A549 (cell line): ENCODE measurements around the gene SGTA. TPM values are rescaled to one million over a fixed set of nuclear protein-coding genes. Genes with fewer than 3 reads are reported as not detected.

Experiments
- ATAC-seq, 2 experiments: fragments of 200-7000 bp in 1 of 2; fragments of >200 bp in 1 of 2; cut with Nextera tagmentation in 1 of 2; cut with Tn5 transposase in 1 of 2; 3 replicates each; pipeline versions ENCODE4 v1.8.0 to v1.9.1; 2018 to 2020; ENCODE audit warnings: mild to moderate bottlenecking in 1 of 2, moderate library complexity in 1 of 2
- CTCF ChIA-PET: fragments of 300-600 bp; sonication (Branson Sonifier 250); formaldehyde crosslinking; extraction: SDS; loops from one replicate; lab custom pipeline; 2021; ENCODE audit warnings: antibody characterized with exemption, inconsistent platforms; lab: Yijun Ruan, JAX
- POLR2A ChIA-PET: fragments of 350-600 bp; formaldehyde crosslinking; extraction: SDS; loops from one replicate; lab custom pipeline; 2021; ENCODE audit warnings: antibody characterized with exemption, inconsistent platforms; lab: Yijun Ruan, JAX
- DNase-seq, 2 experiments: peaks; one replicate each; pipeline versions ENCODE4 v3.0.0 to v3.0.0-alpha.2; 2011 to 2016; ENCODE audit warnings: low read depth in 1 of 2, low spot score in 1 of 2
- FAIRE-seq: peaks from 2 replicates; lab custom pipeline; 2011; peaks lifted over from hg19 to GRCh38; lab: Jason Lieb, UNC
- H3K27ac ChIP-seq, 2 experiments: fragments of >200 bp; sonication (Bioruptor Twin); formaldehyde crosslinking; 3 replicates each; pipeline ENCODE4 v1.5.1; 2016 to 2017
- H3K4me1 ChIP-seq: fragments of >200 bp; sonication (Bioruptor Twin); formaldehyde crosslinking; 3 replicates; pipeline ENCODE4 v1.6.1; 2016
- H3K4me2 ChIP-seq: fragments of >200 bp; sonication (Bioruptor Twin); formaldehyde crosslinking; 3 replicates; pipeline ENCODE4 v1.6.1; 2016
- H3K4me3 ChIP-seq: fragments of >200 bp; sonication (Bioruptor Twin); formaldehyde crosslinking; 3 replicates; pipeline ENCODE4 v1.5.1; 2016
- H3K9me3 ChIP-seq: fragments of >200 bp; sonication (Bioruptor Twin); formaldehyde crosslinking; 3 replicates; pipeline ENCODE4 v1.6.1; 2016
- CHD4 ChIP-seq: fragments of 200-600 bp; sonication (generic); IDR thresholded peaks from 2 replicates; pipeline ENCODE4 v1.6.1; 2016; ENCODE audit warnings: antibody characterized with exemption, mild to moderate bottlenecking, borderline replicate concordance
- EP300 ChIP-seq, 2 experiments: fragments of >200 bp; sonication (Bioruptor Twin); formaldehyde crosslinking; IDR thresholded peaks; 2 replicates in 1 of 2; 3 replicates in 1 of 2; pipeline ENCODE4 v1.6.1; 2016 to 2017
- FOSB ChIP-seq: fragments of 250-450 bp; sonication (Bioruptor Pico); IDR thresholded peaks from 2 replicates; pipeline ENCODE4 v1.5.0; 2020; ENCODE audit warnings: mild to moderate bottlenecking, moderate library complexity
- FOSL2 ChIP-seq, 2 experiments: fragments of 450-650 bp in 1 of 2; fragments of >200 bp in 1 of 2; sonication (Bioruptor Twin) in 1 of 2; formaldehyde crosslinking; IDR thresholded peaks; 2 replicates each; pipeline versions ENCODE4 v1.5.0 to v1.6.1; 2016 to 2020; ENCODE audit warnings: mild to moderate bottlenecking in 1 of 2, moderate library complexity in 1 of 2
- HEYL ChIP-seq: fragments of 250-450 bp; sonication (Bioruptor Pico); IDR thresholded peaks from 2 replicates; pipeline ENCODE4 v1.8.0; 2021; ENCODE audit warnings: mild to moderate bottlenecking, moderate library complexity
- HOXA7 ChIP-seq: fragments of 250-450 bp; sonication (Bioruptor Pico); IDR thresholded peaks from 2 replicates; pipeline ENCODE4 v1.5.0; 2020; ENCODE audit warnings: mild to moderate bottlenecking, moderate library complexity
- JUN ChIP-seq, 2 experiments: fragments of >200 bp; sonication (Bioruptor Twin); formaldehyde crosslinking; IDR thresholded peaks; 2 replicates in 1 of 2; 3 replicates in 1 of 2; pipeline ENCODE4 v1.6.1; 2016 to 2017
- JUNB ChIP-seq: fragments of >200 bp; sonication (Bioruptor Twin); formaldehyde crosslinking; IDR thresholded peaks from 2 replicates; pipeline ENCODE4 v1.6.1; 2016
- MAFK ChIP-seq: fragments of 450-650 bp; IDR thresholded peaks from 2 replicates; pipeline ENCODE4 v1.6.1; 2014; ENCODE audit not compliant: partially characterized antibody
- NFE2L2 ChIP-seq: fragments of 150-350 bp; conservative IDR thresholded peaks from 2 replicates; pipeline ENCODE4 v1.6.1; 2014; ENCODE audit warnings: low read length
- NPAS2 ChIP-seq: fragments of 250-450 bp; sonication (Bioruptor Pico); IDR thresholded peaks from 2 replicates; pipeline ENCODE4 v1.8.0; 2022; ENCODE audit warnings: mild to moderate bottlenecking, moderate library complexity, borderline replicate concordance
- NR3C1 ChIP-seq: fragments of >200 bp; sonication (Bioruptor Twin); formaldehyde crosslinking; IDR thresholded peaks from 3 replicates; pipeline ENCODE4 v1.6.1; 2017
- PBX3 ChIP-seq: IDR thresholded peaks from 2 replicates; pipeline ENCODE4 v1.6.1; 2012
- RFX5 ChIP-seq: fragments of 450-650 bp; IDR thresholded peaks from 2 replicates; pipeline ENCODE4 v1.7.1; 2014; ENCODE audit warnings: antibody characterized with exemption, mild to moderate bottlenecking, moderate library complexity
- SREBF2 ChIP-seq: fragments of 450-650 bp; IDR thresholded peaks from 2 replicates; pipeline ENCODE4 v1.6.1; 2014; ENCODE audit warnings: mild to moderate bottlenecking, moderate library complexity
- TP53 ChIP-seq: fragments of 250-450 bp; sonication (Bioruptor Pico); IDR thresholded peaks from 2 replicates; pipeline ENCODE4 v1.5.0; 2021; ENCODE audit warnings: mild to moderate bottlenecking, moderate library complexity
- ZFP36 ChIP-seq: fragments of 450-650 bp; IDR thresholded peaks from 2 replicates; pipeline ENCODE4 v1.6.1; 2014; ENCODE audit warnings: borderline replicate concordance; ENCODE audit not compliant: partially characterized antibody
- ZSCAN20 ChIP-seq: fragments of 250-450 bp; sonication (Bioruptor Pico); IDR thresholded peaks from 2 replicates; pipeline ENCODE4 v1.8.0; 2022; ENCODE audit warnings: mild to moderate bottlenecking, moderate library complexity
- WGBS: methylation state at CpG from one replicate; pipeline ENCODE4 v1.1.6; 2017; ENCODE audit errors: missing lambda C conversion rate; 5-methylcytosine and 5-hydroxymethylcytosine counted together
- polyA plus RNA-seq, 4 experiments: library from polyadenylated mRNA; depleted of rRNA in 3 of 4; stranded (reverse); fragments of >200 nt; fragmentation: RNase III in 1 of 4; extraction: RNeasy Plus Mini Kit Qiagen cat#74134 plus additional on column Dnase treatment in 1 of 4; gene quantifications; 2 replicates in 3 of 4; 3 replicates in 1 of 4; pipeline ENCODE4 v1.2.3, GENCODE V29; 2011 to 2017
- TF ChIP-seq, protein P1 (sequence below): fragments of 250-450 bp; sonication (Bioruptor Pico); IDR thresholded peaks from 2 replicates; pipeline ENCODE4 v1.5.0; 2020; ENCODE audit warnings: low read depth, mild to moderate bottlenecking, moderate library complexity
- TF ChIP-seq, protein P2 (sequence below): fragments of >200 bp; sonication (Bioruptor Twin); formaldehyde crosslinking; IDR thresholded peaks from 3 replicates; pipeline ENCODE4 v1.5.1; 2016
- TF ChIP-seq, protein P3 (sequence below): fragments of >200 bp; sonication (Bioruptor Twin); formaldehyde crosslinking; IDR thresholded peaks from 2 replicates; pipeline ENCODE4 v1.6.1; 2016
- TF ChIP-seq, protein P4 (sequence below): fragments of 150-350 bp; IDR thresholded peaks from 2 replicates; pipeline ENCODE4 v1.6.1; 2014; ENCODE audit warnings: low read depth, mild to moderate bottlenecking, low read length
- TF ChIP-seq, protein P5 (sequence below): fragments of 250-450 bp; sonication (Bioruptor Pico); IDR thresholded peaks from 2 replicates; pipeline ENCODE4 v1.5.0; 2021; ENCODE audit warnings: mild to moderate bottlenecking, moderate library complexity, borderline replicate concordance

The SGTA gene
- polyA plus RNA-seq, 2 of the 4 experiments (the other 2 are of a cell fraction), result 39.1 to 48.0 TPM

GRCh38 chr19:2805991-2806649 is 23.0 kb upstream of the SGTA start:
- POLR2A ChIA-PET, result no interaction called here

DNA sequence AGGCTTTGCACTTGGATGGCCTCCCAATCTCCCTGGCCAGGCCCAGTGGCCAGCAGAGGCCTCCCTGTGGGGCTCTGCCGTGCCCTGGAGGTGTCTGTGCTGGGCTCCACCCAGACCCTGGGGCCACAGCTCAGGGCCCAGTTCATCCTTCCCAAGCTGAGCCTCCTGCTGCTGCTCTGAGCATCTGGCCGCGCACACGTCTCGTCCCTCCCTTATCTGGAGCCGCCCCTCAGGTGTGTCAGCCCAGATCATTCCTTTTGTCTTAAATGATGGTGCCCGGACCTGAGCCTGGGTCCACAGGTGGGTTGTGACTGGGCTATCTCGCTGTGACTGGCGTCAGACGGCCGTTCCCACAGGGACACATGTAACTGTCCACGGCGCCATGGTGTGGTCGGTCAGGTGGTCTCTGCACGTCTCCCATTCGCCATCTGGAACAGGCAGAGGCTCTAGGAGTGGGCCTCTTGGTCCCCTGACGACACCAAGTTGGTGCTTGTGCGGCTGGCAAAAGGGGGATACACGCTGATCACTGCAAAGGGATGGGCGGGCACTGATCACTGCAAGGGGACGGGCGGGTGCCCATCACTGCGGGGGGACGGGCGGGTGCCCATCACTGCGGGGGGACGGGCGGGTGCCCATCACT is 22.3 kb upstream of the SGTA start:
- POLR2A ChIA-PET, result no interaction called here
- Histone ChIP-seq H3K9me3 (no peaks in the 10 kb centered on the region), H3K4me1 (no peaks in the 10 kb centered on the region), H3K27ac (no peak overlapping the region), H3K4me3 (no peak overlapping the region), H3K4me2 (no peak overlapping the region)
- TF ChIP-seq NFE2L2 (no peak), NPAS2 (CRISPR knock-in tag) (no peak), RFX5 (no peak), ZSCAN20 (CRISPR knock-in tag) (no peak)
- TF ChIP-seq, protein P1, sequence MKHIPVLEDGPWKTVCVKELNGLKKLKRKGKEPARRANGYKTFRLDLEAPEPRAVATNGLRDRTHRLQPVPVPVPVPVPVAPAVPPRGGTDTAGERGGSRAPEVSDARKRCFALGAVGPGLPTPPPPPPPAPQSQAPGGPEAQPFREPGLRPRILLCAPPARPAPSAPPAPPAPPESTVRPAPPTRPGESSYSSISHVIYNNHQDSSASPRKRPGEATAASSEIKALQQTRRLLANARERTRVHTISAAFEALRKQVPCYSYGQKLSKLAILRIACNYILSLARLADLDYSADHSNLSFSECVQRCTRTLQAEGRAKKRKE, result no peak
- DNase-seq (no peak), ATAC-seq (no peak), FAIRE-seq (no peak)
- WGBS, result 97% methylated on average over 21 of the region's 28 CpGs
- CTCF ChIA-PET, result no interaction called here

More at GRCh38 chr19:2805991-2806649, 23.0 kb upstream of the SGTA start:
- DNase-seq (no peak), ATAC-seq (no peak), FAIRE-seq (no peak)
- TF ChIP-seq RFX5 (no peak), FOSL2 (IDR thresholded peaks at IDR 0.05) (no peak), FOSL2 (CRISPR knock-in tag; IDR thresholded peaks at IDR 0.05) (no peak), ZFP36 (no peak), EP300 (IDR thresholded peaks at IDR 0.05) (no peak), HOXA7 (CRISPR knock-in tag) (no peak), CHD4 (no peak), SREBF2 (no peak), JUN (IDR thresholded peaks at IDR 0.05) (no peak), MAFK (no peak)
- TF ChIP-seq, protein P2, sequence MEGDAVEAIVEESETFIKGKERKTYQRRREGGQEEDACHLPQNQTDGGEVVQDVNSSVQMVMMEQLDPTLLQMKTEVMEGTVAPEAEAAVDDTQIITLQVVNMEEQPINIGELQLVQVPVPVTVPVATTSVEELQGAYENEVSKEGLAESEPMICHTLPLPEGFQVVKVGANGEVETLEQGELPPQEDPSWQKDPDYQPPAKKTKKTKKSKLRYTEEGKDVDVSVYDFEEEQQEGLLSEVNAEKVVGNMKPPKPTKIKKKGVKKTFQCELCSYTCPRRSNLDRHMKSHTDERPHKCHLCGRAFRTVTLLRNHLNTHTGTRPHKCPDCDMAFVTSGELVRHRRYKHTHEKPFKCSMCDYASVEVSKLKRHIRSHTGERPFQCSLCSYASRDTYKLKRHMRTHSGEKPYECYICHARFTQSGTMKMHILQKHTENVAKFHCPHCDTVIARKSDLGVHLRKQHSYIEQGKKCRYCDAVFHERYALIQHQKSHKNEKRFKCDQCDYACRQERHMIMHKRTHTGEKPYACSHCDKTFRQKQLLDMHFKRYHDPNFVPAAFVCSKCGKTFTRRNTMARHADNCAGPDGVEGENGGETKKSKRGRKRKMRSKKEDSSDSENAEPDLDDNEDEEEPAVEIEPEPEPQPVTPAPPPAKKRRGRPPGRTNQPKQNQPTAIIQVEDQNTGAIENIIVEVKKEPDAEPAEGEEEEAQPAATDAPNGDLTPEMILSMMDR, result no peak
- TF ChIP-seq, protein P3, sequence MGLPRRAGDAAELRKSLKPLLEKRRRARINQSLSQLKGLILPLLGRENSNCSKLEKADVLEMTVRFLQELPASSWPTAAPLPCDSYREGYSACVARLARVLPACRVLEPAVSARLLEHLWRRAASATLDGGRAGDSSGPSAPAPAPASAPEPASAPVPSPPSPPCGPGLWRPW, result no peak
- TF ChIP-seq, protein P4, sequence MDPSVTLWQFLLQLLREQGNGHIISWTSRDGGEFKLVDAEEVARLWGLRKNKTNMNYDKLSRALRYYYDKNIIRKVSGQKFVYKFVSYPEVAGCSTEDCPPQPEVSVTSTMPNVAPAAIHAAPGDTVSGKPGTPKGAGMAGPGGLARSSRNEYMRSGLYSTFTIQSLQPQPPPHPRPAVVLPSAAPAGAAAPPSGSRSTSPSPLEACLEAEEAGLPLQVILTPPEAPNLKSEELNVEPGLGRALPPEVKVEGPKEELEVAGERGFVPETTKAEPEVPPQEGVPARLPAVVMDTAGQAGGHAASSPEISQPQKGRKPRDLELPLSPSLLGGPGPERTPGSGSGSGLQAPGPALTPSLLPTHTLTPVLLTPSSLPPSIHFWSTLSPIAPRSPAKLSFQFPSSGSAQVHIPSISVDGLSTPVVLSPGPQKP, result no peak
- 93% methylated on average over 12 of the region's 23 CpGs for WGBS
- no peaks in the 10 kb centered on the region for H3K9me3 ChIP-seq
- no peak overlapping the region for H3K4me3 ChIP-seq
- H3K27ac ChIP-seq, result no peak overlapping the region
- no peaks in the 10 kb centered on the region for H3K4me1 ChIP-seq
- no peak overlapping the region for H3K4me2 ChIP-seq
- CTCF ChIA-PET, result no interaction called here

- ATAC-seq (no peak), FAIRE-seq (no peak), DNase-seq (no peak)
- Histone ChIP-seq H3K9me3 (no peaks in the 10 kb centered on the region), H3K4me2 (no peak overlapping the region), H3K27ac (no peak overlapping the region), H3K4me3 (no peak overlapping the region), H3K4me1 (no peaks in the 10 kb centered on the region)
- WGBS, result 89% methylated on average over 19 of the region's 27 CpGs
- CTCF ChIA-PET, result no interaction called here
- POLR2A ChIA-PET, result no interaction called here
- TF ChIP-seq, protein P1, result no peak
- no peak for TF ChIP-seq FOSB (CRISPR knock-in tag)
- TF ChIP-seq PBX3, result no peak
- no peak for TF ChIP-seq HEYL (CRISPR knock-in tag)
- no peak for TF ChIP-seq JUNB
- no peak for TF ChIP-seq HOXA7 (CRISPR knock-in tag)
- no peak for TF ChIP-seq NR3C1
- TF ChIP-seq, protein P5, sequence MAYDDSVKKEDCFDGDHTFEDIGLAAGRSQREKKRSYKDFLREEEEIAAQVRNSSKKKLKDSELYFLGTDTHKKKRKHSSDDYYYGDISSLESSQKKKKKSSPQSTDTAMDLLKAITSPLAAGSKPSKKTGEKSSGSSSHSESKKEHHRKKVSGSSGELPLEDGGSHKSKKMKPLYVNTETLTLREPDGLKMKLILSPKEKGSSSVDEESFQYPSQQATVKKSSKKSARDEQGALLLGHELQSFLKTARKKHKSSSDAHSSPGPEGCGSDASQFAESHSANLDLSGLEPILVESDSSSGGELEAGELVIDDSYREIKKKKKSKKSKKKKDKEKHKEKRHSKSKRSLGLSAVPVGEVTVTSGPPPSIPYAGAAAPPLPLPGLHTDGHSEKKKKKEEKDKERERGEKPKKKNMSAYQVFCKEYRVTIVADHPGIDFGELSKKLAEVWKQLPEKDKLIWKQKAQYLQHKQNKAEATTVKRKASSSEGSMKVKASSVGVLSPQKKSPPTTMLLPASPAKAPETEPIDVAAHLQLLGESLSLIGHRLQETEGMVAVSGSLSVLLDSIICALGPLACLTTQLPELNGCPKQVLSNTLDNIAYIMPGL (CRISPR knock-in tag), result no peak
- TF ChIP-seq TP53, result no peak
- TF ChIP-seq ZFP36, result no peak
Measured at GRCh38 chr19:2804156-2805004, 21.3 kb upstream of the SGTA start.
